NCI-H1105 (cell line): Measurements from ENCODE around the gene CALU.

Source experiments
- DNase-seq: peaks from one replicate; lab custom pipeline; 2025; lab: John Stamatoyannopoulos, UW

CALU gene

GRCh38 chr7:128739048-128739962 lies at the start of gene CALU:
CALU (plus strand) TSS chr7:128739359; CDS start chr7:128748584, 9,225 bp downstream.
- peak; percentile 95 for DNase-seq

GRCh38 chr7:128691227-128691626 lies 47.9 kb upstream of the CALU start:
- DNase-seq: no peak

GRCh38 chr7:128692623-128693270 lies 46.4 kb upstream of the CALU start:
- no peak for DNase-seq

GRCh38 chr7:128693373-128694015 lies 45.7 kb upstream of the CALU start:
- no peak for DNase-seq

GRCh38 chr7:128694738-128695137 lies 44.4 kb upstream of the CALU start:
- no peak for DNase-seq

GRCh38 chr7:128697302-128697905 lies 41.8 kb upstream of the CALU start:
- DNase-seq: no peak

GRCh38 chr7:128699196-128699712 lies 39.9 kb upstream of the CALU start:
- DNase-seq: no peak

- no peak for DNase-seq
Observed at GRCh38 chr7:128699895-128700294, 39.3 kb upstream of the CALU start.

- no peak for DNase-seq
Observed at GRCh38 chr7:128701062-128701785, 37.9 kb upstream of the CALU start.

GRCh38 chr7:128703609-128704241 lies 35.4 kb upstream of the CALU start:
- no peak for DNase-seq

- DNase-seq: peak; percentile 82
Observed at GRCh38 chr7:128705891-128706333, 33.2 kb upstream of the CALU start.

- DNase-seq: no peak
Observed at GRCh38 chr7:128707752-128708151, 31.4 kb upstream of the CALU start.

- DNase-seq: no peak
Observed at GRCh38 chr7:128708235-128708634, 30.9 kb upstream of the CALU start.

GRCh38 chr7:128708824-128709223 lies 30.3 kb upstream of the CALU start:
- DNase-seq: no peak

GRCh38 chr7:128710481-128710880 lies 28.7 kb upstream of the CALU start:
- DNase-seq: no peak

- DNase-seq: no peak
Observed at GRCh38 chr7:128713794-128714193, 25.4 kb upstream of the CALU start.

- DNase-seq: no peak
Observed at GRCh38 chr7:128714701-128715495, 24.3 kb upstream of the CALU start.

- DNase-seq: no peak
Observed at GRCh38 chr7:128718967-128719642, 20.1 kb upstream of the CALU start.

- no peak for DNase-seq
Observed at GRCh38 chr7:128721376-128721775, 17.8 kb upstream of the CALU start.
